Fibroblast of pulmonary artery (primary cell): ENCODE data around the gene FHOD1.

Source experiments
- DNase-seq: peaks from one replicate; pipeline ENCODE4 v3.0.0-alpha.2; 2010; ENCODE audit warnings: low read depth
- H3K4me3 ChIP-seq: replicated peaks from 2 replicates; pipeline ENCODE4 v1.5.1; 2011; ENCODE audit warnings: low read depth, mild to moderate bottlenecking, control low read depth, low read length, moderate library complexity
- TF ChIP-seq, protein P1 (sequence below): IDR thresholded peaks from 2 replicates; pipeline ENCODE4 v1.5.1; 2011; ENCODE audit warnings: mild to moderate bottlenecking, control low read depth, low read length, inconsistent platforms; ENCODE audit errors: missing control alignments

FHOD1 gene

DNA sequence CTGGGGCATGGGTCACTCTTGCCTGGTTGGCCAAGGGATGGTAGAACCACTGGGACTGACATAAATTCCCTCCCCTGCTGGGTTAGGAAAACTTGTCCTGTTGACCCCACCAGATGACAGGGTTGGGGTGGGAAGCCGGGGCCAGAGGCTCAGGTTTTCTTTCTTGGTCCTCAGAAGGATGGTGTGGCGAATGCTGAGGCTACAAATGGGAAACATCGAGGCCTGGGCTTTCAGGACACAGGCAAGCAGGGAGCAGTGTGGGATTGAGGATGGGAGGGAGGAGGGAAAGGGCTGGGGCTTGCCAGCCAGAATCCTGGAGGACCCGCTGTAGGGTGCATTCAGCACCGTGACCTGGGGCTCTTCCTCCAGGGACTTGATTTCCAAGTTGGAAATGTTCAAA is 17.6 kb upstream of the FHOD1 start:
- no peak overlapping the region for H3K4me3 ChIP-seq
- TF ChIP-seq, protein P1, sequence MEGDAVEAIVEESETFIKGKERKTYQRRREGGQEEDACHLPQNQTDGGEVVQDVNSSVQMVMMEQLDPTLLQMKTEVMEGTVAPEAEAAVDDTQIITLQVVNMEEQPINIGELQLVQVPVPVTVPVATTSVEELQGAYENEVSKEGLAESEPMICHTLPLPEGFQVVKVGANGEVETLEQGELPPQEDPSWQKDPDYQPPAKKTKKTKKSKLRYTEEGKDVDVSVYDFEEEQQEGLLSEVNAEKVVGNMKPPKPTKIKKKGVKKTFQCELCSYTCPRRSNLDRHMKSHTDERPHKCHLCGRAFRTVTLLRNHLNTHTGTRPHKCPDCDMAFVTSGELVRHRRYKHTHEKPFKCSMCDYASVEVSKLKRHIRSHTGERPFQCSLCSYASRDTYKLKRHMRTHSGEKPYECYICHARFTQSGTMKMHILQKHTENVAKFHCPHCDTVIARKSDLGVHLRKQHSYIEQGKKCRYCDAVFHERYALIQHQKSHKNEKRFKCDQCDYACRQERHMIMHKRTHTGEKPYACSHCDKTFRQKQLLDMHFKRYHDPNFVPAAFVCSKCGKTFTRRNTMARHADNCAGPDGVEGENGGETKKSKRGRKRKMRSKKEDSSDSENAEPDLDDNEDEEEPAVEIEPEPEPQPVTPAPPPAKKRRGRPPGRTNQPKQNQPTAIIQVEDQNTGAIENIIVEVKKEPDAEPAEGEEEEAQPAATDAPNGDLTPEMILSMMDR = no peak
- DNase-seq = no peak

DNA sequence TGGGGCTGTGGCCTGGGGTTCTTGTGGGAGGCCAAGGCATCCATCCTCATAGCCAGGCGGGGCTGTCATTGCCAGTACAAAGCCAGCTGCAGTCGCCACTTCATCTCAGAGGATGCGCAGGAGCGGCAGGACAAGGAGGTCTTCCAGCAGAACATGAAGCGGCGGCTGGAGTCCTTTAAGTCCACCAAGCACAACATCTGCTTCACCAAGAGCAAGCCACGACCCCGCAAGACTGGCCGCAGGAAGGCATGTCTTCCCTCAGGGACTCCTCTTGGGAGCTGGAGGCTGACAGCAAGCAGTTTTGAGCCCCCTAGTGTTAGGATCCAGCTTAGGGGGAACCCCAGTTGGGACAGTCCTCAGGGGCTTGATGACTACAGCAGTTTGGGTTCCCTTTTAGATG is 17.0 kb upstream of the FHOD1 start:
- TF ChIP-seq, protein P1 = peak; percentile 5

DNA sequence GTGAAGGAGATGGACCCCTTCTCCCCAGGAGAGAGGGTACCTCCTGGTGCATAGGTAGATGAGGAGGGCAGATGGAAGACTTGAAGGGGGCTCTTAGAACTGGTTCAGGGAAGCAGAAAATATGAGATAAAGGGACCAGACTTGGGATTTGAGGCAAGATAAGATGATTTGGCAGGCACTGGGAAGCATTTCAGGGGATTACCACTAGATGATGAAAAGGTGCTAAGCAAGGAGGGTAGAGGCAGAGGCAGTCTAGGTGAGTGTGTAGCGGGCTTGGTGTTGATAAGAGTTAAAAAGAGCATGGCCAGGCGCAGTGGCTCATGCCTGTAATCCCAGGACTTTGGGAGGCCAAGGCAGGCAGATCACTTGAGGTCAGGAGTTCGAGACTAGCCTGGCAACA is 15.9 kb upstream of the FHOD1 start:
- H3K4me3 ChIP-seq = no peak overlapping the region
- DNase-seq = no peak
- TF ChIP-seq, protein P1 = no peak

More for the DNA sequence above, 17.0 kb upstream of the FHOD1 start:
- no peak for DNase-seq
- no peak overlapping the region for H3K4me3 ChIP-seq

DNA sequence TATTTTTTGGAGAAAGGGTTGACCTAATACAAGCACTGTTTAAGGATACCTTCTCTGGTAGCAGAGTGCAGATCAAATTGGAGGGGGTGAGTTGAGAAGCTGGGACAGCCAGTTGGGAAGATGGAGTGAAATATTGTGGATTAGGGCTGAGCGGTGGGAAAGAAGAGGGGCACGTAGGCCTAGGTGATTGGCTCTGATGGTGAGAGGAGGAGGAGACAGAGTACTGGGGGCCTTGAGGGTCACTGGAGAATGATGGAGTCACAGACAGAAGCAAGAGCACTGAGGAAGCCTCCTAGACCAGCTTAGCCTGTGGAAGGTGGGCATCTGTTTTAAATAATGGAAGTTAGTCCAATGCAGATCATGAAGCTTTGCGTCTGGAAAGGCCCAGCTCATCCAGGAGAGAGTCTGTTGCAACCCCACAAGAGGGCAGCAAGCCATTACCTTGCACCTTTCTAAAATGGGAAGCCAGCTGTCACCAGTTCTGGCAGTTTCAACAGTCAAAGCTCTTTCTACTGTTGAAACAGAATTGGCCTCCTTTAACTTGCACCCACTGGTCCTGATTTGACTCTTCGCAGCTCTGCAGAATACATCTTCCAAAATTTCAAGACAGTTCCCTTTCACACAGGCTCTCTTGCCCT is 13.3 kb upstream of the FHOD1 start:
- no peak overlapping the region for H3K4me3 ChIP-seq
- DNase-seq = peak; percentile 79
- TF ChIP-seq, protein P1 = peak; percentile 81

DNA sequence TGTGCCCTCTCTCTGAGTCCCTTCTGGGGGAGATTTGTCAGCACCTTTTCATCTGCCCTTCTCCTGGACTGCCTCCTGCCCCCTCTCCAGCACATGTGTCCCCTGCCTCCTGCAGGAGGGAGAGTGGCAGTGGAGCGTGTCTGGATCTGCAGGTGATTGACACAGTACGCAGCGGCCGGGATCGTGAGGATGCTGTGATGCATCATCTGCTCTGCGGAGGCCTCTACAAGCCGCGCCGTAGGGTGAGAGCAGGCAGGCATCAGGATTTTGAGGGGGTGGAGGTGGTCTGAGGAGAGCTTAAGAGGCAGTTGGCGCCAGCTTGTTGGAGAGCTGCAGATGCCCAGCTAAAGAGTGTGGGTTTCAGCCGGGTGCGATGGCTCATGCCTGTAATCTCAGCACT is 12.4 kb upstream of the FHOD1 start:
- no peak overlapping the region for H3K4me3 ChIP-seq
- no peak for DNase-seq
- TF ChIP-seq, protein P1 = no peak

DNA sequence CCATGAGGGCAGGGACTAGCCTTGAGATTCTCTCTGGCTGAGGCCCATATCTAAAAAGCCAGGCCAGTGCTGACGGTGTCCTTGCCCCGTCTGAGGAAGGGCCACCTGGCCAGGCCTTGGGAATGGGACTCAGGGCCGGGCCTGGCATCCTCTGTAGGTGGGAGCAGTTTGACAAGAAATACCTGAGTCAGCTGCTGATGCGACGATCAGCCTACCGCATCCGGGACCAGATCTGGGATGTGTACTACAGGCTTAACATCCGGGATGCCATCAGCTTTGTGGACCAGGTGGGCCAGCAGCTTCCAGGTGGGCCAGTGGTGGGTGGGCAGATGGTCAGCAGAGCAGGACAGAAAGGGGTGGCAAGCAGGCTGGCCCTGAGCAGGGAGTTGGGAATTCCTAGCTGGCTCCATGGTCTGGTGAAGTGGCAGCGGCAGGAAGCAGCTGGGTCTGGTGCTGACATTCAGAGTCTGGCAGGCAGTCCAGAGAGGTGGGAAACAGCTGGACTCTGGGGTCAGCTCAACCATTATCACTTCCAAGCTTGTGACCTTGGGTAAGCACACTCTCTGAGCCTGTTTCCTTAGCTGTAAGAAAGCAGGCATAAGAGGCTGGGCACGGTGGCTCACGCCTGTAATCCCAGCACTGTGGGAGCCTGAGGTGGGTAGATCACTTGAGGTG is 11.0 kb upstream of the FHOD1 start:
- H3K4me3 ChIP-seq = no peak overlapping the region
- TF ChIP-seq, protein P1 = no peak
- DNase-seq = no peak

DNA sequence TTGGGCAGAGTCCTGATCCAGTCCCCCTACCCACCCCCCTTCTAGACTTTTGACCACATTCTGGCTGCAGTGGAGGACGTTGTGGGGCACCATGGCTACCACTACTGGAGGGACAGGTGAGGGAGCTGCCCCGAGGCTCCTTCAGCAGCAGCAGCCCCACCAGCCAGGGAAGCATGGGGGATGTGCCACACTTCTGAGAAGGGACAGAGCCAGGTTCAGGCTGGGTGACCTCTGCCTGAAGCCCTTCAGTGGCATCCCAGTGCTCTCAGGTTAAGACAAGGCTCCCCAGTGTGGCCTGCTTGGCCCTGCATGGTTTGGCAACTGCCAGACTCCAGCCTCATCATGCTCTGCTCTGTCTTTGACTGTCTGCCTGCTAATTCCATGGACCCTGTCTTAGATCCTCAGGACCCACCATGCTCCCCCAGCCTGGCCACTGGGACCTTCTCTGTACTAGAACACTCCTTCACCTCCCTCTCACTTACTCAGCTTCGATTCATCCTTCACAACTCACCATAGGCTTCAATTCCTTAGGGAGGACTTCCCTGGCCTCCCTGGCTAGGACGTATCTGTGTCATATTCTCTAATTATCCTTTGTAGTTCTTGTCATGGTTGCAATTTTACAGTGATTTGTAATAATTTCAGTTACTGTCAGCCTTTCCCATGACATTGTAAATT is 10.3 kb upstream of the FHOD1 start:
- no peak for DNase-seq
- no peak overlapping the region for H3K4me3 ChIP-seq
- TF ChIP-seq, protein P1 = no peak
